Measurements from ENCODE around the gene SHOC2.

DNA sequence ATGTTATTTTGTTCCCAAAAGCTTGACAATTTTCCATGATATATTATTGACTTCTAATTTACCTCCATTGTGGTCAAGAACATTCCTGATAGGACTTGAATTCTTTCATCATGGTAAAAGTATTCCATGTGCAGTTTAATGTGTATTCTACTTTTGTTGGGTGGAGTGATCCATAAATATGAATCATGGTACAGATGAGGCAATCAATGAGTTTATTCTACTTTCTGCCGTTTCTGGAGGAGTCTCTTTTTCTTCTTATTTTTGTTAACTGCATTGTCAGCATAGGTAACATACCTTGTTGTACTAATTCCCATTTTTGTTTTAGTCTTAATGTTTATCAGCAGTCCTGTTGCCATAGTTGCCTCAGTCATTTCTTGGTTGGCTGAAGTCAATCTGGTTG, 69.6 kb downstream of the SHOC2 start:
- TF ChIP-seq, protein P1, sequence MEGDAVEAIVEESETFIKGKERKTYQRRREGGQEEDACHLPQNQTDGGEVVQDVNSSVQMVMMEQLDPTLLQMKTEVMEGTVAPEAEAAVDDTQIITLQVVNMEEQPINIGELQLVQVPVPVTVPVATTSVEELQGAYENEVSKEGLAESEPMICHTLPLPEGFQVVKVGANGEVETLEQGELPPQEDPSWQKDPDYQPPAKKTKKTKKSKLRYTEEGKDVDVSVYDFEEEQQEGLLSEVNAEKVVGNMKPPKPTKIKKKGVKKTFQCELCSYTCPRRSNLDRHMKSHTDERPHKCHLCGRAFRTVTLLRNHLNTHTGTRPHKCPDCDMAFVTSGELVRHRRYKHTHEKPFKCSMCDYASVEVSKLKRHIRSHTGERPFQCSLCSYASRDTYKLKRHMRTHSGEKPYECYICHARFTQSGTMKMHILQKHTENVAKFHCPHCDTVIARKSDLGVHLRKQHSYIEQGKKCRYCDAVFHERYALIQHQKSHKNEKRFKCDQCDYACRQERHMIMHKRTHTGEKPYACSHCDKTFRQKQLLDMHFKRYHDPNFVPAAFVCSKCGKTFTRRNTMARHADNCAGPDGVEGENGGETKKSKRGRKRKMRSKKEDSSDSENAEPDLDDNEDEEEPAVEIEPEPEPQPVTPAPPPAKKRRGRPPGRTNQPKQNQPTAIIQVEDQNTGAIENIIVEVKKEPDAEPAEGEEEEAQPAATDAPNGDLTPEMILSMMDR (IDR thresholded peaks at IDR 0.05): no peak
- TF ChIP-seq POLR2A (IDR thresholded peaks at IDR 0.05): no peak

Data from ovary (tissue), 3 donors.